ENCODE measurements around the gene TTLL1. TPM values are rescaled to one million over a fixed set of nuclear protein-coding genes. Genes with fewer than 3 reads are reported as not detected.
"Not testable (repeated sequence)": the region's sequence is repeated elsewhere in the genome, so short reads cannot be mapped to it uniquely, and the experiment has no call there.

TTLL1 gene
- total RNA-seq, 1 donor from 2014 or later = 9.5 TPM

DNA sequence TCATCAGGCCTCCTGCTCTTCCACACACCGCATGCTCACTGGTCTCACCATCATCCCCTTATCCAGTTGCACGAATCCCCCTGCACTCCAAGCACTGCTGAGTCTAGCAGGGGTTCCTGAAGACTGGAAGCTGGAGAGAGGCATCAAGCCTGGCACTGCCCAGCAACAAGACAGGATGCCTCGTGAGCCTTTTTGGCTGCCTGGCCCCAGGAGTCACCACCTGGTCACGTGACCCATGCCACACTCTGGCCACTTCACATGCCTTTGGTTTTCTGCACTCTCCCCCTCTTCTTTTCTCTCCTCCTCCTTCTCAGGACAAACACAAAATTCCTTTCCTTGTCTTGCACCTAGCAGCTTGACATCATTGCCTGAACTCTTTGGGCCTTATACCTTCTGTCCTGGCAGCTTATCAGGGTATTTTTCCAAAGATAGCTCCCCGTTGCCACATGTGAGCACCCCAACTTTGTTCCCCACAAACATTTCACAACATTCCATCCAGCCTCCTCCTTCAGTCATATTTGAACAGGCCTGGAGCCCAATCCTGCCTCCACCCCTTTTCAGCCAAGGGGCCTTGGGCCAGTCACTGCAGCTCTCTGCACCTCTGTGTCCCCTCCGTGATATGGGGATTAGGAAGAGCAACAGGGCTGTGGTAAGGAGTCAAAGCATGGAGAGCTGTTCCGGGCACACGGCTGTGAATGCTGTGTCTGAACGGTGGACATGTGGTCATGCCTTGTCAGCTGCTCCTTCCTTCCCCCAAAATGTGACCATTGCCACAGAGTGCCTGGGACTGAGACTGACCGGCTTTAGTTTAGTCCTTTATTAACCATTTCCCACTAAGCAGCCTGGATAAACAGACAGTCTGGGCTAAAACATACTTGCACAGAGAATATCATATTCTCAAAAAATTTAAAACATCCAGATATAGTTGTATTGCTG, 71.4 kb downstream of the TTLL1 start:
- DNase-seq (ENCODE audit: low spot score) = no peak
- intact Hi-C loops (cut with DNase I) = loop anchor here (5.0 kb wide), 2 partner anchors 85 to 160 kb away; partner anchors contain the start of gene ARFGAP3

DNA sequence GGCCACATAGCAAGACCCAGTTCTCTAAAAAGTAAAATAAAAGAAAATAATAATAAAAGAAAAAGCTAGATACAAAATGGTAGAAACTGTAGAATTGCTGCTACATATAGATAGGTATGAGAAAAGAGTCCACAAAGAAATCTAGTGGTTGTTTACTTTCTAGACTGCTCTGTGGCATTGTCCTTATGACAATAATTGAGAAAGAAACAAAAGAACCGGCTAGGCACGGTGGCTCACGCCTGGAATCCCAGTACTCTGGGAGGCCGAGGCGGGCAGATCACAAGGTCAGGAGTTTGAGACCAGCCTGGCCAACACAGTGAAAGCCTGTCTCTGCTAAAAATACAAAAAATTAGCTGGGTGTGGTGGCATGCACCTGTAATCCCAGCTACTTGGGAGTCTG, 73.0 kb downstream of the TTLL1 start:
- intact Hi-C loops (cut with DNase I) = loop anchor here (5.0 kb wide), 2 partner anchors 84 to 159 kb away; partner anchors contain the start of gene ARFGAP3

DNA sequence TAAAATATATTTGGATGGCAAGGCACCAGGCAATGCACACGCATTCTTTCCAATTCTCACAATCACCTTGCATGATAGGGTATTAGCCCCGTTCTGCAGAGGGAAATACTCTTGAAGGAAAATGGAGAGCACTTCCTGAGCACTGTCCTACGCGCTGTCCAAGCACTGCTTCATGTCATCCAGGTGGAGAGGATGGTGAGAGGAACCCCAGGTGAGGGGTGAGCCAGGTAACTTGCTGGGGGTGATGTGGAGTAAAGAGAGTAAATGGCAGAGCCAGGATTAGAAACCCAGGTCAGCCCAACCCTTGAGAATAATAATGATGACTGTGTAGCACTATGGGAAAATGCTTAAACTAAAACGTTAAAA, 73.5 kb downstream of the TTLL1 start:
- DNase-seq (ENCODE audit: low spot score) = no peak
- intact Hi-C loops (cut with DNase I) = loop anchor here (5.0 kb wide), 2 partner anchors 83 to 158 kb away; partner anchors contain the start of gene ARFGAP3

More for the DNA sequence above, 73.0 kb downstream of the TTLL1 start:
- not testable (repeated sequence) for DNase-seq (ENCODE audit: low spot score)

DNA sequence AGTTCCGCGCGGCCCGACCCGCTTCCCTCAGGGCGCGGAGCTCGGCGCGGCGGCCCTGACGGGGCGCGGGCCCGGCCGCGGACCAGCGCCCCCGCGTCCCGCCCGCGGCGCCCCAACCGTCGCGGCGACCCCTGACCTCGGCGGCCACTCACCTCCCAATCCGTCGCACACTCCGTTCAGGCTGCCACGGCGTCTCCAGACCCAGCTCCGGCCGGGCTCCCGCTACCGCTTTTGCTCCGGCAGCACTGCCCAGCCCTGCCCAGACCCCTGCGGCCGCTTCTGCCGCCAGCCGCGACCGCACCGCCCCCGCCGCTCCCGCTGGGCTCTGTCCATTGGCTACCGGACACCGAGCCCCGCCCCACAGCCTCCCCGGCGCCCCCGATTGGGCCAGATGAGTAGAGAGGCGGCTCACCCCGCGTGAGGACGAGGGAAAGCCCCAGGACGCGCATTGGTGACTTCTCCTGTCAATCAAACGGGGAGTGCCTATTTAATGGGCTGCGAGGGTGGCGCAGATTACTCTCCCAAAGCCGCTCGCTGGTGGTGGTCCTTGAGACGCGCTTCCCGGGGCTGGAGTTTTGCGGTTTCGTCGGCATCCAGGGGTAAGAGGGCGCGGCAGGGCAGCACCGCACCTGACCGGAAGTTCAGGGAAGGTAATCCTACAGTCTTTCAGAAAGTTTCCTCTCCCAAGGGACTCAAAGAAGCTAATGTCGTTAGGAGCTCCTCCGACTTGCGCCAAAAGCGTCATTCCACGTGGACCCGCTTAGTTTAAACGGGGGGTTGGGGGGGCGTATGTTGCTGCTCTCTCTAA, 74.1 kb downstream of the TTLL1 start, which contains the start of gene PACSIN2:
TSS of gene PACSIN2 (minus strand) at position 281 of the 808 bp plus-strand sequence. CDS start 103,069 bp downstream, outside the sequence.
- intact Hi-C loops (cut with DNase I) = loop anchor here (5.0 kb wide), 2 partner anchors 83 to 158 kb away; partner anchors contain the start of gene ARFGAP3
- DNase-seq (ENCODE audit: low spot score) = peak; percentile 100

DNA sequence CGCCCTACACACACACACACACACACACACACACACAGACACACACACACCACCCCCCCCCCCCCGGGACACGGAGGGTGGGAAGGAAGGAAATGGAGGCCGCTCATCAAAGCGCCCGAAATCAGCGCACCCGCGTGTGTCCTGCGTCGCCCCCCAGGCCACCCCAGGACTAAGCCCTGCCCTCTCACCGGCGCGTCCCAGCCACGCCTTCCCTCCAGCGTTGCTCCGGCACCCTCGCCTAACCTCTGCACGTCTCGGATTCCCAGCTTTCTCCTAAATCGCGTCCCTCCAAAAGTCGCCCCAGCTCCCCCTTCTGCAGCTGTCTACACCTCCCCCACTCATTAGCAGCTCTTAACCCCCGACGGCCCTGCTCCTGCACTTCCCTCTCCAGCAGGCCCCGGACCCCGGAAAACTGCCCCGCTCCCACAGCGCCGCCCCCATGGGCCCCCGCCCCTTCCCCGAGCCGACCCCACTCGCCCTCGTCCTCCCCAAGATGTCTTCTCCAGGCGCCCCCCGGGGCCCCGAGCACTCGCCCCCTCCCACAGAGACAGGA, 74.8 kb downstream of the TTLL1 start:
- intact Hi-C loops (cut with DNase I) = no loop called here
- peak; percentile 83 for DNase-seq (ENCODE audit: low spot score)

DNA sequence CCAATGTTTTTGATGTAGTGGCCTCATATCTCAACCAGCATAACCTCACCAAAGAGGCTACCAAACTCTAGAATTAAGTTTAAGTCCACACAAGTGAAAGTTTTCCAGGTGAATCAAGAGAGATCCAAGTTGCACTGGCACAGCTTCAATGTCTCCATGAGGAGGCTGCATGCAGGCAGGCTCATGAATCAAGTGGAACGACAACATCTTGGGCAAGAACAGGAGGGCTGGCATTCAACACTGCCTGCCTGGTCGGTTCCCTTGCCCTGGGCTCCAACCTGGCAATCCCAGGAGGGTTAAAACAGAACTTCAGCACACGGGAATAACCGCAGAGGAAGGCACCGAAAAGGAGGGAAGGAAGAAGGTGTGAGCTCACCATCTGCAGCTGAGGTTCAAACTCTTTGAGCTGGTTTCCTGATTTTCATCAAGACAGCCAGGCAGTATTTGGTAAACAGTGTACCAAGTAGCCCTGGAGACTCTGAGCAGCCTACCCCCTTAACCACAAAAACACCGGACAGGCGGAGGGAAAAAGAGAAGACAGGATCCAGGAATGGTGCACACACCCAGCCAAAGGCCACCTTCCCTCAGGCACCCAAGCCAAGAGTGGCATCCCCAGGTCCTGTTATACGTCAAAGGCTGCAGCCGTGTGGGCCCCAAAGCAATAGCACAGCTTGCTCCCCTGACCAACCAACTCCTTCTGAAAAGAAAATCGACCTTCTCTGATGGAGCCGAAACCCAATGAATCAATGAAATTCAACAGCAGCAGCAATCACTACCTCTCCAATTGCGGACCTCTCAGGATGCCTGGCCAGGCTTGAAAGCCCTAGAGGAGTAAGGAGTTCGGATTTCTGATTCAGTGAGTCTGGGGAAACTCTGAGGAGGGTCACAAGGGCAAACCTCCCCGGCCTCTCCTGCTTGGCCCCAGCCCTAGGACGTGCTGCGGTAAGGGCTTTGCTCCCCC, 75.6 kb downstream of the TTLL1 start:
- intact Hi-C loops (cut with DNase I) = no loop called here
- no peak for DNase-seq (ENCODE audit: low spot score)

DNA sequence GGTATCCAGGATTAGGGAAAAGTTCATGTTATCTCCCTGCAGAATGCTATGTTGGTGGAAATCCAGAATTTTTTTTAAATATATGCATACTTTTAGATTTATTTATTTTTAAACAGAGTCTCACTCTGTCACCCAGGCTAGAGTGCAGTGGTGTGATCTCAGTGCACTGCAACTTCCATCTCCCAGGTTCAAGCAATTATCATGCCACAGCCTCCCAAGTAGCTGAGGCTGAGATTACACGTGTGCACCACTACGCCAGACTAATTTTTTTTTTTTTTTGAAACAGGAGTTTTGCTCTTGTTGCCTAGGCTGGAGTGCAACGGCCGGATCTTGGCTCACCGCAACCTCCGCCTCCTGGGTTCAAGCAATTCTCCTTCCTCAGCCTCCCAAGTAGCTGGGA, 76.8 kb downstream of the TTLL1 start:
- intact Hi-C loops (cut with DNase I) = no loop called here
- no peak for DNase-seq (ENCODE audit: low spot score)

- intact Hi-C loops (cut with DNase I) = no loop called here
- DNase-seq (ENCODE audit: low spot score) = no peak
These were observed 78.1 kb downstream of the TTLL1 start for GRCh38 chr22:43011079-43011478.

GRCh38 chr22:43009444-43009843, 79.7 kb downstream of the TTLL1 start:
- intact Hi-C loops (cut with DNase I) = loop anchor here (5.0 kb wide), 1 partner anchor 42 kb away; no protein-coding TSS in a partner anchor
- DNase-seq (ENCODE audit: low spot score) = no peak

GRCh38 chr22:43008921-43009320, 80.3 kb downstream of the TTLL1 start:
- no peak for DNase-seq (ENCODE audit: low spot score)
- intact Hi-C loops (cut with DNase I) = loop anchor here (5.0 kb wide), 1 partner anchor 42 kb away; no protein-coding TSS in a partner anchor

DNA sequence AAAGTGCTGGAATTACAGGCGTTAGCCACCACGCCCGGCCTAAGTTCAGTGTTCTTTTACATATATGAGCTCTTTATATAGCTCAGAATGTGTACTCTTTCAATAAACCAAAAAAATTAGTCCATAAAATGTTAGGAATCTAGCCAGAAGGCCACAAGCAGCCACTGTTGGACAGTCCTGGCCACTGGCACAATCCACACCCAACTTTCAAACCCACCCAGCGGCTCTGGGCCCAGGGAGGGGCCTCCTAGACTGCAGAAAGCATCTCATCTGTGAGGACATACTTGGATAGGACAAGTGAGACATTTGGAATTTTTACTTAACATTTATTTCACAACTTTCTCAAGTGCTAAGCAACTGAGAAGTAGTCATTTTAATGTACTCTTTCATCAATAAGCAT, 80.7 kb downstream of the TTLL1 start:
- no peak for DNase-seq (ENCODE audit: low spot score)
- intact Hi-C loops (cut with DNase I) = loop anchor here (5.0 kb wide), 1 partner anchor 41 kb away; no protein-coding TSS in a partner anchor

GRCh38 chr22:43007519-43008102, 81.6 kb downstream of the TTLL1 start:
- no peak for DNase-seq (ENCODE audit: low spot score)
- intact Hi-C loops (cut with DNase I) = loop anchor here (5.0 kb wide), 1 partner anchor 40 kb away; no protein-coding TSS in a partner anchor

- DNase-seq (ENCODE audit: low spot score) = no peak
- intact Hi-C loops (cut with DNase I) = loop anchor here (5.0 kb wide), 1 partner anchor 39 kb away; no protein-coding TSS in a partner anchor
These were observed 82.4 kb downstream of the TTLL1 start for GRCh38 chr22:43006753-43007152.

GRCh38 chr22:43006016-43006505, 83.1 kb downstream of the TTLL1 start:
- intact Hi-C loops (cut with DNase I) = loop anchor here (5.0 kb wide), 1 partner anchor 39 kb away; no protein-coding TSS in a partner anchor
- DNase-seq (ENCODE audit: low spot score) = no peak

DNA sequence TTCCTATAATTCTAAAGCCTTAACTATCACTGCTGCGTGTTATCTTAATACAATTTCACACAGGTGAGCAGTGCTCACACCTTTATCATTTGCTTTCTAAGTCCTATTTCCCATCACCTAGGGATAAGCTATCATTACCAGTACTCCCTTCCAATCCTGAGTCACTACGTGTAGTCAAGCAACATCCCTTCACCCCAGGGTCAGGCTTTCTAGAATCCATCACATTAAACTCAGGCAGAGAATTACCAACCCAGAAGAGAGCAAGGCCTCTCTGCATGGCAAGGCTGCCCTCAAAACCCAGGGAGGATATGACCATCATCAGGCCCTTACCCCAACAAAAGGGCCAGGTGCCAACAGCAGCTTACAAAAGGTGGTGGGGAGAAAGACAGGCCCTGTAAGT, 84.1 kb downstream of the TTLL1 start:
- intact Hi-C loops (cut with DNase I) = loop anchor here (5.0 kb wide), 1 partner anchor 38 kb away; no protein-coding TSS in a partner anchor
- DNase-seq (ENCODE audit: low spot score) = no peak

DNA sequence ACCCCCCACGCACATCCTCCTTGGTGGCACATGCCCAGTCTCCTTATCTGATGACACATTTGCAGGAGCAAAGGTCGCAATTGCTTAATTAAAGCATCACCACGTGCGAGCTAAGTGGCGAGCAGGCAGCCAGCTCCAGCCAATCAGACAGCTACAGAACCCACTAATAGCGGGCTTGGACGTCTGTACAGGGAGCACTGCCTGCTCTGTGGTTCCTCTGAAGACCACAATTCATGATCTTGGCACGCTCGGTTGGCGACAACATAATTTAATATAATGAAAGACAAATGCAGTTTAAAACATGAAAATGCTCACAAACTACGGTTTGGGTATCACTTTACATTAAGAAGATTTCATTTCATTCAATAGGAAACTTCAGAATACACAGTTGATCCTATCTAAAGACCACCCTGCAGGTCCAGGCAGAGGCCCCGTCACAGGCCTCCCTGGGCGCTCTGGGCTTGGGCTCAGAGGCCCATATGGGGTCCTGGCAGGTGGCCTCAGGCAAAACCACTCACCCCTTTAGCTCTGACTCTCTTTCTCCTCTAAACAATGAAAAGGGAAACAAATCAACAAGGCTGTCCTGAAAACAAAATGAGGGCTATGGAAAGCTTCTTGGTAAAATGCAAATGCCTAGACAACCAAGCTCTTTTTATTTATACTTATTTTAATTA, 84.7 kb downstream of the TTLL1 start:
- intact Hi-C loops (cut with DNase I) = loop anchor here (5.0 kb wide), 1 partner anchor 37 kb away; no protein-coding TSS in a partner anchor

DNA sequence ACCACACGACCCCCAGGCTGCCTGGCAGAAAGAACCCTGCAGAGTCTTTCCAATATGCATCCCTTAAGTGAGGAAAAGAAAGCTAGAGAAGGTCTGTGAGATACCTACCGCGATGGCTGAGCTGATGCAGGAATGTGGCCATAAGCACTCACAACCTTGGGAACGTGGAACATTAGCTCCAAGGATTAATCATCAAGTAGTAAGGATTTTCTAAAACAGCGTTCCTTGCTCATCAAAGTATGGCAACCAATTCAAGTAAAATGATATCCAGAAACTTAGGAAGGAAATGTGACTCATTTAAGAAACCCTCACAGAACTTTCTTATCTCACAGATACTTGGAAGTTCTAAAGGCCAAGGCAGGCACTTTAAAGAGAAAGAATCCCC, 87.0 kb downstream of the TTLL1 start:
- DNase-seq (ENCODE audit: low spot score) = peak; percentile 38
- intact Hi-C loops (cut with DNase I) = no loop called here

More for the DNA sequence above, 84.7 kb downstream of the TTLL1 start:
- DNase-seq (ENCODE audit: low spot score) = no peak
